ENCODE measurements around the gene PTPN14. TPM values are rescaled to one million over a fixed set of nuclear protein-coding genes. Genes with fewer than 3 reads are reported as not detected.

Gene PTPN14
- total and polyA plus RNA-seq, 2 of the 4 experiments (the other 2 are of a cell fraction): 21.5 to 31.7 TPM

DNA sequence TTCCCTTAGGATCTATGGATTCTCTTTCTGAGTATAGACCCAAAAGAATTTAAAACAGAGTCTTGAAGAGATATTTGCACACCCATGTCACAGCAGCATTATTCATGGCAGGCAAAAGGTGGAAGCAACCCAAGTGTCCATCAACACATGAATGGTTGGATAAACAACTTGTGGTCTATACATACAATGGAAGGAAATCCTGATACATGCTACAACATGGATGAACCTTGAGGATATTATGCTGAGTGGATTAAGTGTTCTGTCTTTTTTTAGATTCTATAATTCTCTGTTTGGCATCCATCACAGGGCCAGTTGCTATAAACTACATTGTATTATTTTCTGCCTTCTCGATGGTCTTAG is 39.8 kb downstream of the PTPN14 start:
- Histone ChIP-seq H3K36me3 (ENCODE audit: control insufficient read depth, insufficient read depth, low read length) (no peaks in the 10 kb centered on the region), H3K27ac (ENCODE audit: insufficient read depth, low read length) (no peak overlapping the region), H2BK5ac (ENCODE audit: low read depth, low read length, poor library complexity, severe bottlenecking) (no peak overlapping the region), H3K9me1 (ENCODE audit: insufficient read depth, low read length) (peaks cover 11% of the 10 kb centered on the region), H3K4me1 (ENCODE audit: control insufficient read depth, insufficient read depth, low read length) (peaks cover 18% of the 10 kb centered on the region), H4K5ac (ENCODE audit: low read depth, low read length) (no peak overlapping the region), H3K4me3 (ENCODE audit: insufficient read depth, low read depth, low read length) (no peak overlapping the region), H2AFZ (replicated peaks; ENCODE audit: low read length, poor library complexity) (no peak overlapping the region), H3K79me1 (ENCODE audit: low read depth in 1 of 2, low read length in 2 of 2) (peaks cover 39 to 83% of the 10 kb centered on the region in 2 experiments), H3K9me3 (ENCODE audit: control insufficient read depth, insufficient read depth, low read length) (no peaks in the 10 kb centered on the region), H2BK15ac (ENCODE audit: low read depth, low read length) (no peak overlapping the region), H4K8ac (ENCODE audit: low read depth in 2 of 2, low read length in 2 of 2) (no peak overlapping the region), H3K23ac (ENCODE audit: low read depth, low read length) (no peak overlapping the region), H3K56ac (ENCODE audit: extremely low read depth, insufficient read depth, low read length) (no peak overlapping the region), H3K9ac (ENCODE audit: low read depth, low read length) (no peak overlapping the region), H3K18ac (ENCODE audit: low read depth, low read length) (no peak overlapping the region), H2AK9ac (replicated peaks; ENCODE audit: low read depth, low read length, poor library complexity) (no peak overlapping the region), H3K14ac (replicated peaks; ENCODE audit: low read depth, low read length) (no peak overlapping the region), H3K4me2 (ENCODE audit: low read depth, low read length) (no peak overlapping the region), H2AK5ac (ENCODE audit: low read depth, low read length) (no peak overlapping the region), H2BK120ac (ENCODE audit: low read depth, low read length) (no peak overlapping the region), H3K4ac (ENCODE audit: low read depth, low read length) (no peak overlapping the region), H4K91ac (ENCODE audit: insufficient read depth, low read depth, low read length) (no peak overlapping the region), H2BK20ac (ENCODE audit: low read depth, low read length) (no peak overlapping the region), H4K20me1 (ENCODE audit: insufficient read depth, low read length) (peaks cover 69% of the 10 kb centered on the region), H3K27me3 (ENCODE audit: control insufficient read depth, insufficient read depth, low read length) (no peaks in the 10 kb centered on the region)
- no peak for DNase-seq
- in situ Hi-C loops (cut with MboI; ENCODE audit: low sequenced_read_pairs): no loop called here
- dilution Hi-C loops (cut with HindIII; ENCODE audit: low sequenced_read_pairs, unreplicated experiment): no loop called here
- no CpG with 5 or more reads among the region's 1 CpG for WGBS, 2 experiments (ENCODE audit: extremely low coverage in 2 of 2, insufficient read length in 1 of 2)
- TF ChIP-seq SMC3 (IDR thresholded peaks at IDR 0.05; ENCODE audit: low read depth, low read length) (no peak), MXI1 (IDR thresholded peaks at IDR 0.05; ENCODE audit: borderline replicate concordance, low read depth, low read length) (no peak), BHLHE40 (IDR thresholded peaks at IDR 0.05; ENCODE audit: low read depth, low read length) (no peak), NFE2L2 (IDR thresholded peaks at IDR 0.05; ENCODE audit: low read depth, low read length) (no peak), CHD1 (IDR thresholded peaks at IDR 0.05; ENCODE audit: low read depth, low read length) (no peak), MAFK (IDR thresholded peaks at IDR 0.05; ENCODE audit: low read depth, low read length) (no peak), MAZ (IDR thresholded peaks at IDR 0.05; ENCODE audit: borderline replicate concordance, low read depth, low read length) (no peak), CEBPB (IDR thresholded peaks at IDR 0.05; ENCODE audit: low read depth, low read length) (no peak), RAD21 (IDR thresholded peaks at IDR 0.05; ENCODE audit: low read length) (no peak), RFX5 (IDR thresholded peaks at IDR 0.05; ENCODE audit: low read depth, low read length) (no peak), FOS (IDR thresholded peaks at IDR 0.05; ENCODE audit: low read depth, low read length) (no peak), RCOR1 (IDR thresholded peaks at IDR 0.05; ENCODE audit: insufficient replicate concordance, low read length) (no peak)
- TF ChIP-seq, protein P1, sequence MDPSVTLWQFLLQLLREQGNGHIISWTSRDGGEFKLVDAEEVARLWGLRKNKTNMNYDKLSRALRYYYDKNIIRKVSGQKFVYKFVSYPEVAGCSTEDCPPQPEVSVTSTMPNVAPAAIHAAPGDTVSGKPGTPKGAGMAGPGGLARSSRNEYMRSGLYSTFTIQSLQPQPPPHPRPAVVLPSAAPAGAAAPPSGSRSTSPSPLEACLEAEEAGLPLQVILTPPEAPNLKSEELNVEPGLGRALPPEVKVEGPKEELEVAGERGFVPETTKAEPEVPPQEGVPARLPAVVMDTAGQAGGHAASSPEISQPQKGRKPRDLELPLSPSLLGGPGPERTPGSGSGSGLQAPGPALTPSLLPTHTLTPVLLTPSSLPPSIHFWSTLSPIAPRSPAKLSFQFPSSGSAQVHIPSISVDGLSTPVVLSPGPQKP (IDR thresholded peaks at IDR 0.05; ENCODE audit: borderline replicate concordance, low read depth, low read length): no peak
- TF ChIP-seq, protein P2, sequence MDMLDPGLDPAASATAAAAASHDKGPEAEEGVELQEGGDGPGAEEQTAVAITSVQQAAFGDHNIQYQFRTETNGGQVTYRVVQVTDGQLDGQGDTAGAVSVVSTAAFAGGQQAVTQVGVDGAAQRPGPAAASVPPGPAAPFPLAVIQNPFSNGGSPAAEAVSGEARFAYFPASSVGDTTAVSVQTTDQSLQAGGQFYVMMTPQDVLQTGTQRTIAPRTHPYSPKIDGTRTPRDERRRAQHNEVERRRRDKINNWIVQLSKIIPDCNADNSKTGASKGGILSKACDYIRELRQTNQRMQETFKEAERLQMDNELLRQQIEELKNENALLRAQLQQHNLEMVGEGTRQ (IDR thresholded peaks at IDR 0.05; ENCODE audit: low read depth, low read length): no peak
- TF ChIP-seq, protein P3, sequence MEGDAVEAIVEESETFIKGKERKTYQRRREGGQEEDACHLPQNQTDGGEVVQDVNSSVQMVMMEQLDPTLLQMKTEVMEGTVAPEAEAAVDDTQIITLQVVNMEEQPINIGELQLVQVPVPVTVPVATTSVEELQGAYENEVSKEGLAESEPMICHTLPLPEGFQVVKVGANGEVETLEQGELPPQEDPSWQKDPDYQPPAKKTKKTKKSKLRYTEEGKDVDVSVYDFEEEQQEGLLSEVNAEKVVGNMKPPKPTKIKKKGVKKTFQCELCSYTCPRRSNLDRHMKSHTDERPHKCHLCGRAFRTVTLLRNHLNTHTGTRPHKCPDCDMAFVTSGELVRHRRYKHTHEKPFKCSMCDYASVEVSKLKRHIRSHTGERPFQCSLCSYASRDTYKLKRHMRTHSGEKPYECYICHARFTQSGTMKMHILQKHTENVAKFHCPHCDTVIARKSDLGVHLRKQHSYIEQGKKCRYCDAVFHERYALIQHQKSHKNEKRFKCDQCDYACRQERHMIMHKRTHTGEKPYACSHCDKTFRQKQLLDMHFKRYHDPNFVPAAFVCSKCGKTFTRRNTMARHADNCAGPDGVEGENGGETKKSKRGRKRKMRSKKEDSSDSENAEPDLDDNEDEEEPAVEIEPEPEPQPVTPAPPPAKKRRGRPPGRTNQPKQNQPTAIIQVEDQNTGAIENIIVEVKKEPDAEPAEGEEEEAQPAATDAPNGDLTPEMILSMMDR (conservative IDR thresholded peaks at IDR 0.05; ENCODE audit: low read depth, low read length): no peak
- BruUV-seq (replicated peaks): no TSS peak
- ChIA-PET CTCF (interaction anchor here (0.6 kb wide), 1 partner anchor 15 kb away, joined by 3 read pairs; no protein-coding TSS in a partner anchor), POLR2A (ENCODE audit: unreplicated experiment) (no interaction called here)
- intact Hi-C loops (cut with micrococcal nuclease): no loop called here
- no peak for ATAC-seq (ENCODE audit: low read depth)

Measured in IMR-90 (cell line).